PC-9 (cell line): ENCODE measurements around the gene E2F3. TPM values are rescaled to one million over a fixed set of nuclear protein-coding genes. Genes with fewer than 3 reads are reported as not detected.

Experiments
- BruUV-seq: library from RNA; stranded (reverse); fragments of 400-500 nt; replicated peaks from 2 replicates; lab custom pipeline; 2021; lab: Mats Ljungman, UMichigan
- CTCF ChIA-PET: fragments of 300-600 bp; sonication (Branson Sonifier 250); formaldehyde crosslinking; loops from one replicate; lab custom pipeline; 2022; ENCODE audit warnings: antibody characterized with exemption; lab: Charles Lee
- POLR2A ChIA-PET: fragments of 300-600 bp; sonication (Branson Sonifier 250); formaldehyde crosslinking; loops from one replicate; lab custom pipeline; 2022; ENCODE audit warnings: antibody characterized with exemption; ENCODE audit not compliant: unreplicated experiment; lab: Charles Lee
- DNase-seq, 2 experiments: peaks; one replicate each; pipeline versions ENCODE4 v3.0.0 to v3.0.0-alpha.2; 2015 to 2022; ENCODE audit warnings: mixed read lengths in 1 of 2
- H2AFZ ChIP-seq: fragments of 200-600 bp; sonication (generic); 2 replicates; pipeline ENCODE4 v1.8.1; 2017; ENCODE audit warnings: antibody characterized with exemption
- H3F3A ChIP-seq: fragments of 200-600 bp; sonication (generic); 2 replicates; pipeline ENCODE4 v1.8.1; 2017; ENCODE audit warnings: antibody characterized with exemption, mild to moderate bottlenecking, low read depth; ENCODE audit not compliant: insufficient read depth
- H3K27ac ChIP-seq: fragments of 200-600 bp; sonication (generic); 2 replicates; pipeline ENCODE4 v1.6.1; 2016; ENCODE audit warnings: mixed run types
- H3K27me3 ChIP-seq: fragments of 200-600 bp; sonication (generic); 2 replicates; pipeline ENCODE4 v1.6.1; 2016; ENCODE audit warnings: low read depth, mixed run types; ENCODE audit not compliant: insufficient read depth
- H3K36me3 ChIP-seq: fragments of 200-600 bp; sonication (generic); 2 replicates; pipeline ENCODE4 v1.6.1; 2016; ENCODE audit warnings: low read depth, mixed run types
- H3K4me1 ChIP-seq: fragments of 200-600 bp; sonication (generic); replicated peaks from 2 replicates; pipeline ENCODE4 v1.6.1; 2016; ENCODE audit warnings: mixed run types; ENCODE audit not compliant: insufficient read depth
- H3K4me2 ChIP-seq: fragments of 200-600 bp; sonication (generic); 2 replicates; pipeline ENCODE4 v1.6.1; 2017; ENCODE audit warnings: mixed run types
- H3K4me3 ChIP-seq: fragments of 200-600 bp; sonication (generic); 2 replicates; pipeline ENCODE4 v1.6.1; 2016; ENCODE audit warnings: mixed run types
- H3K79me2 ChIP-seq: fragments of 200-600 bp; sonication (generic); 2 replicates; pipeline ENCODE4 v1.6.1; 2017; ENCODE audit warnings: low read depth, mixed run types
- H3K9me2 ChIP-seq: fragments of 200-600 bp; sonication (generic); 2 replicates; pipeline ENCODE4 v1.8.1; 2017; ENCODE audit warnings: mild to moderate bottlenecking; ENCODE audit not compliant: insufficient read depth
- H3K9me3 ChIP-seq: fragments of 200-600 bp; sonication (generic); 2 replicates; pipeline ENCODE4 v1.8.1; 2016; ENCODE audit warnings: low read depth; ENCODE audit not compliant: insufficient read depth
- H4K20me1 ChIP-seq: fragments of 200-600 bp; sonication (generic); 2 replicates; pipeline ENCODE4 v1.8.1; 2017; ENCODE audit not compliant: insufficient read depth
- CTCF ChIP-seq: fragments of 200-600 bp; sonication (generic); conservative IDR thresholded peaks from 2 replicates; pipeline ENCODE4 v1.6.1; 2017; ENCODE audit warnings: mixed run types, antibody characterized with exemption, mild to moderate bottlenecking, moderate library complexity
- EZH2 ChIP-seq: fragments of 200-600 bp; sonication (generic); IDR thresholded peaks from 2 replicates; pipeline ENCODE4 v1.8.0; 2017; ENCODE audit warnings: antibody characterized with exemption, low read depth
- intact Hi-C: fragments of 100-400 bp; cut with micrococcal nuclease; formaldehyde crosslinking; loops from one replicate; pipeline ENCODE4 v1.10.0; 2022; ENCODE audit not compliant: unreplicated experiment
- total RNA-seq: library from RNA; stranded (reverse); gene quantifications from 2 replicates; pipeline ENCODE4 v1.2.3, GENCODE V29; 2021

Gene E2F3
- total RNA-seq, 1 experiment from 2014 or later = 20.0 TPM

- intact Hi-C loops = no loop called here
- Histone ChIP-seq H4K20me1 (no peaks in the 10 kb centered on the region), H3K4me2 (no peak overlapping the region), H3K9me2 (no peaks in the 10 kb centered on the region), H2AFZ (no peak overlapping the region), H3K9me3 (no peaks in the 10 kb centered on the region), H3F3A (no peaks in the 10 kb centered on the region), H3K4me1 (no peaks in the 10 kb centered on the region), H3K4me3 (no peak overlapping the region), H3K36me3 (no peaks in the 10 kb centered on the region), H3K27me3 (no peaks in the 10 kb centered on the region), H3K79me2 (no peaks in the 10 kb centered on the region), H3K27ac (no peak overlapping the region)
- TF ChIP-seq EZH2 (no peak), CTCF (no peak)
- ChIA-PET POLR2A (no interaction called here), CTCF (no interaction called here)
- BruUV-seq = no TSS peak
- no peak for DNase-seq
Observed at GRCh38 chr6:20354366-20354765, 47.3 kb upstream of the E2F3 start.

GRCh38 chr6:20360471-20361119, 41.1 kb upstream of the E2F3 start:
- no peaks in the 10 kb centered on the region for H3K79me2 ChIP-seq
- no peak overlapping the region for H3K27ac ChIP-seq
- H3K27me3 ChIP-seq = peaks cover 19% of the 10 kb centered on the region; the same call in 1 of the 2 replicates
- no peak for DNase-seq
- intact Hi-C loops = no loop called here
- no peaks in the 10 kb centered on the region for H3K9me3 ChIP-seq
- H3K9me2 ChIP-seq = no peaks in the 10 kb centered on the region; the same call in 1 of the 2 replicates
- H2AFZ ChIP-seq = no peak overlapping the region
- no peaks in the 10 kb centered on the region for H3K36me3 ChIP-seq
- H3K4me2 ChIP-seq = no peak overlapping the region
- H3K4me3 ChIP-seq = no peak overlapping the region
- CTCF ChIA-PET = no interaction called here
- BruUV-seq = no TSS peak
- no peaks in the 10 kb centered on the region for H3F3A ChIP-seq
- no peaks in the 10 kb centered on the region for H3K4me1 ChIP-seq
- POLR2A ChIA-PET = no interaction called here
- no peaks in the 10 kb centered on the region for H4K20me1 ChIP-seq
- TF ChIP-seq CTCF = no peak

GRCh38 chr6:20362623-20363022, 39.1 kb upstream of the E2F3 start:
- intact Hi-C loops = no loop called here
- Histone ChIP-seq H3K4me2 (no peak overlapping the region), H3K4me1 (no peaks in the 10 kb centered on the region), H3K27me3 (peaks cover 19% of the 10 kb centered on the region; the same call in 1 of the 2 replicates), H4K20me1 (no peaks in the 10 kb centered on the region), H3K4me3 (no peak overlapping the region), H3K79me2 (no peaks in the 10 kb centered on the region), H3K9me3 (no peaks in the 10 kb centered on the region), H2AFZ (no peak overlapping the region), H3K9me2 (no peaks in the 10 kb centered on the region; the same call in 1 of the 2 replicates), H3F3A (no peaks in the 10 kb centered on the region), H3K27ac (no peak overlapping the region), H3K36me3 (no peaks in the 10 kb centered on the region)
- DNase-seq = no peak
- POLR2A ChIA-PET = no interaction called here
- CTCF ChIA-PET = no interaction called here
- no TSS peak for BruUV-seq
- no peak for TF ChIP-seq EZH2
- TF ChIP-seq CTCF = no peak
